Hepatocyte (in vitro differentiated cells): ENCODE measurements around the gene TSPAN16. TPM values are rescaled to one million over a fixed set of nuclear protein-coding genes. Genes with fewer than 3 reads are reported as not detected.

Experiments
- DNase-seq: peaks from one replicate; pipeline ENCODE4 v3.0.0-alpha.2; 2016; ENCODE audit warnings: low spot score
- H2AFZ ChIP-seq: fragments of 200-600 bp; sonication (generic); 2 replicates; pipeline ENCODE4 v1.6.0; 2016; ENCODE audit warnings: antibody characterized with exemption, mild to moderate bottlenecking
- H3K27ac ChIP-seq: fragments of 200-600 bp; sonication (generic); 2 replicates; pipeline ENCODE4 v1.5.1; 2016; ENCODE audit warnings: mild to moderate bottlenecking
- H3K27me3 ChIP-seq: fragments of 200-600 bp; sonication (generic); 2 replicates; pipeline ENCODE4 v1.6.1; 2016
- H3K36me3 ChIP-seq: fragments of 200-600 bp; sonication (generic); replicated peaks from 2 replicates; pipeline ENCODE4 v1.5.1; 2016; ENCODE audit warnings: low read depth; ENCODE audit not compliant: insufficient read depth
- H3K4me1 ChIP-seq: fragments of 200-600 bp; sonication (generic); 2 replicates; pipeline ENCODE4 v1.5.1; 2016; ENCODE audit warnings: mild to moderate bottlenecking, moderate library complexity; ENCODE audit not compliant: insufficient read depth
- H3K4me2 ChIP-seq: fragments of 200-600 bp; sonication (generic); 2 replicates; pipeline ENCODE4 v1.6.0; 2016
- H3K4me3 ChIP-seq: fragments of 200-600 bp; sonication (generic); 2 replicates; pipeline ENCODE4 v1.5.1; 2016; ENCODE audit warnings: mild to moderate bottlenecking
- H3K79me2 ChIP-seq: fragments of 200-600 bp; sonication (generic); 2 replicates; pipeline ENCODE4 v1.6.0; 2017; ENCODE audit warnings: mild to moderate bottlenecking
- H3K9me2 ChIP-seq: fragments of 200-600 bp; sonication (generic); replicated peaks from 2 replicates; pipeline ENCODE4 v1.6.0; 2017; ENCODE audit warnings: mild to moderate bottlenecking; ENCODE audit not compliant: insufficient read depth
- H3K9me3 ChIP-seq: fragments of 200-600 bp; sonication (generic); 2 replicates; pipeline ENCODE4 v1.5.1; 2016; ENCODE audit warnings: low read depth, mild to moderate bottlenecking
- H4K20me1 ChIP-seq: fragments of 200-600 bp; sonication (generic); 2 replicates; pipeline ENCODE4 v1.6.0; 2016; ENCODE audit warnings: mild to moderate bottlenecking; ENCODE audit not compliant: insufficient read depth, poor library complexity, severe bottlenecking
- EZH2 ChIP-seq: fragments of 200-600 bp; sonication (generic); IDR thresholded peaks from 2 replicates; pipeline ENCODE4 v1.6.1; 2016; ENCODE audit warnings: antibody characterized with exemption, mild to moderate bottlenecking, borderline replicate concordance
- EZH2phosphoT487 ChIP-seq: fragments of 200-600 bp; sonication (generic); IDR thresholded peaks from one replicate; pipeline ENCODE4 v1.6.1; 2018; ENCODE audit warnings: antibody characterized with exemption, mild to moderate bottlenecking, low read depth, moderate library complexity; ENCODE audit not compliant: unreplicated experiment, severe bottlenecking
- WGBS: methylation state at CpG from one replicate; pipeline ENCODE4 v1.1.6; 2016; ENCODE audit warnings: low lambda C conversion rate; ENCODE audit errors: missing lambda C conversion rate; 5-methylcytosine and 5-hydroxymethylcytosine counted together
- polyA plus RNA-seq: library from polyadenylated mRNA; unstranded; fragments of >200 nt; fragmentation: Nextera tagmentation; extraction: Ambion mirVana; gene quantifications from 2 replicates; pipeline ENCODE4 v1.2.1, GENCODE V29; 2016
- total RNA-seq: library from RNA; depleted of rRNA; stranded (reverse); fragments of >200 nt; gene quantifications from 2 replicates; pipeline ENCODE4 v1.2.3, GENCODE V29; 2014
- TF ChIP-seq, protein P1 (sequence below): fragments of 200-600 bp; sonication (generic); IDR thresholded peaks from 2 replicates; pipeline ENCODE4 v1.5.1; 2016; ENCODE audit warnings: antibody characterized with exemption, mild to moderate bottlenecking; ENCODE audit not compliant: poor library complexity

The TSPAN16 gene
- total and polyA plus RNA-seq, 2 experiments from 2014 or later: not detected

DNA sequence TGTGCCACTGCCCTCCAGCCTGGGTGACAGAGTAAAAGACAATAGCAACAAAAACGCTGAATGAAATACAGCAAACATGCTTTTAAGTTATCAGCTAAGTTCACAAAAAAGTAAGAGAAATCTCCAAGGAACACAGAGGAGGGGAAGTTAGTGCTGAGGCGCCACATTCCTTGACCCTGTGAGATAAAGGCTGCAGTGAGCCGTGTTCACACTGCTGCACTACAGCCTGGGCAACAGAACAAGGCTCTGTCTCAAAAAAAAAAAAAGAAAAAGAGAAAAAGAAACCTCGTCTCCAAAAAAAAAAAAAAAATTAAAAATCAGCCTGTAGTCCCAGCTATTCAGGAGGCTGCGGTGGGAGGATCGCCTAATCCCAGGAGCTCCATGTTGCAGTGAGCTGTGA is 17.3 kb upstream of the TSPAN16 start:
- no peaks in the 10 kb centered on the region for H3K27me3 ChIP-seq
- 48% methylated on average over 6 of the region's 6 CpGs for WGBS
- no peak for DNase-seq

GRCh38 chr19:11279505-11280236 is 16.3 kb upstream of the TSPAN16 start:
- no peaks in the 10 kb centered on the region for H3K9me3 ChIP-seq
- no peak overlapping the region for H2AFZ ChIP-seq
- no peaks in the 10 kb centered on the region for H3K9me2 ChIP-seq
- no peak overlapping the region for H3K27ac ChIP-seq
- H3K27me3 ChIP-seq: no peaks in the 10 kb centered on the region
- no peaks in the 10 kb centered on the region for H3K79me2 ChIP-seq
- no peak overlapping the region for H3K4me3 ChIP-seq
- peaks cover 6% of the 10 kb centered on the region for H3K4me1 ChIP-seq
- WGBS: 91% methylated on average over 5 of the region's 5 CpGs
- no peaks in the 10 kb centered on the region for H3K36me3 ChIP-seq
- H4K20me1 ChIP-seq: no peaks in the 10 kb centered on the region
- TF ChIP-seq EZH2phosphoT487 (no peak), EZH2 (no peak)
- TF ChIP-seq, protein P1, sequence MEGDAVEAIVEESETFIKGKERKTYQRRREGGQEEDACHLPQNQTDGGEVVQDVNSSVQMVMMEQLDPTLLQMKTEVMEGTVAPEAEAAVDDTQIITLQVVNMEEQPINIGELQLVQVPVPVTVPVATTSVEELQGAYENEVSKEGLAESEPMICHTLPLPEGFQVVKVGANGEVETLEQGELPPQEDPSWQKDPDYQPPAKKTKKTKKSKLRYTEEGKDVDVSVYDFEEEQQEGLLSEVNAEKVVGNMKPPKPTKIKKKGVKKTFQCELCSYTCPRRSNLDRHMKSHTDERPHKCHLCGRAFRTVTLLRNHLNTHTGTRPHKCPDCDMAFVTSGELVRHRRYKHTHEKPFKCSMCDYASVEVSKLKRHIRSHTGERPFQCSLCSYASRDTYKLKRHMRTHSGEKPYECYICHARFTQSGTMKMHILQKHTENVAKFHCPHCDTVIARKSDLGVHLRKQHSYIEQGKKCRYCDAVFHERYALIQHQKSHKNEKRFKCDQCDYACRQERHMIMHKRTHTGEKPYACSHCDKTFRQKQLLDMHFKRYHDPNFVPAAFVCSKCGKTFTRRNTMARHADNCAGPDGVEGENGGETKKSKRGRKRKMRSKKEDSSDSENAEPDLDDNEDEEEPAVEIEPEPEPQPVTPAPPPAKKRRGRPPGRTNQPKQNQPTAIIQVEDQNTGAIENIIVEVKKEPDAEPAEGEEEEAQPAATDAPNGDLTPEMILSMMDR: no peak
- no peak for DNase-seq
- H3K4me2 ChIP-seq: no peak overlapping the region

More for the DNA sequence above, 17.3 kb upstream of the TSPAN16 start:
- Histone ChIP-seq H3K79me2 (no peaks in the 10 kb centered on the region), H2AFZ (no peak overlapping the region), H4K20me1 (no peaks in the 10 kb centered on the region), H3K27ac (peak overlapping the region; percentile 33), H3K36me3 (no peaks in the 10 kb centered on the region), H3K4me3 (no peak overlapping the region), H3K9me3 (no peaks in the 10 kb centered on the region), H3K4me1 (peaks cover 8% of the 10 kb centered on the region), H3K4me2 (no peak overlapping the region), H3K9me2 (no peaks in the 10 kb centered on the region)
- TF ChIP-seq EZH2 (no peak), EZH2phosphoT487 (no peak)
- TF ChIP-seq, protein P1: no peak

GRCh38 chr19:11281356-11282049 is 14.5 kb upstream of the TSPAN16 start:
- H4K20me1 ChIP-seq: no peaks in the 10 kb centered on the region
- H3K79me2 ChIP-seq: no peaks in the 10 kb centered on the region
- no peaks in the 10 kb centered on the region for H3K4me1 ChIP-seq
- DNase-seq: no peak
- no peaks in the 10 kb centered on the region for H3K9me3 ChIP-seq
- H3K36me3 ChIP-seq: no peaks in the 10 kb centered on the region
- H2AFZ ChIP-seq: no peak overlapping the region
- no peaks in the 10 kb centered on the region for H3K9me2 ChIP-seq
- no peak overlapping the region for H3K27ac ChIP-seq
- H3K4me2 ChIP-seq: no peak overlapping the region
- TF ChIP-seq EZH2: no peak
- TF ChIP-seq EZH2phosphoT487: no peak
- TF ChIP-seq, protein P1: no peak
- no peak overlapping the region for H3K4me3 ChIP-seq
- 80% methylated on average over 11 of the region's 11 CpGs for WGBS
- no peaks in the 10 kb centered on the region for H3K27me3 ChIP-seq
